HT-29 (cell line): ENCODE data around the gene FAM20C. TPM values are rescaled to one million over a fixed set of nuclear protein-coding genes. Genes with fewer than 3 reads are reported as not detected.

Experiments used
- DNase-seq: peaks from one replicate; pipeline ENCODE4 v3.0.0-alpha.2; 2015; ENCODE audit warnings: low spot score
- total RNA-seq: library from RNA; depleted of rRNA; stranded (reverse); fragments of >200 nt; shearing (Covaris generic); gene quantifications from 2 replicates; pipeline ENCODE4 v1.2.3, GENCODE V29; 2014

Gene FAM20C
- total RNA-seq, 1 experiment from 2014 or later: not detected

GRCh38 chr7:266851-267840 lies 74.8 kb downstream of the FAM20C start:
- peak; percentile 39 for DNase-seq

- DNase-seq: no peak
Measured at GRCh38 chr7:268991-269390, 76.6 kb downstream of the FAM20C start.

- no peak for DNase-seq
Measured at GRCh38 chr7:269721-270120, 77.3 kb downstream of the FAM20C start.

GRCh38 chr7:270351-270983 lies 78.1 kb downstream of the FAM20C start:
- no peak for DNase-seq

- DNase-seq: no peak
Measured at GRCh38 chr7:271266-272107, 79.1 kb downstream of the FAM20C start.

- no peak for DNase-seq
Measured at GRCh38 chr7:272108-272615, 79.8 kb downstream of the FAM20C start.

GRCh38 chr7:272631-273030 lies 80.3 kb downstream of the FAM20C start:
- DNase-seq: no peak

GRCh38 chr7:273327-273726 lies 81.0 kb downstream of the FAM20C start:
- no peak for DNase-seq

GRCh38 chr7:274266-274665 lies 81.9 kb downstream of the FAM20C start:
- DNase-seq: no peak

GRCh38 chr7:276230-276835 lies 84.0 kb downstream of the FAM20C start:
- no peak for DNase-seq

GRCh38 chr7:277228-277627 lies 84.9 kb downstream of the FAM20C start:
- DNase-seq: no peak

- DNase-seq: no peak
Measured at GRCh38 chr7:278081-278480, 85.7 kb downstream of the FAM20C start.

GRCh38 chr7:279821-280220 lies 87.5 kb downstream of the FAM20C start:
- no peak for DNase-seq

- no peak for DNase-seq
Measured at GRCh38 chr7:280461-280860, 88.1 kb downstream of the FAM20C start.

- DNase-seq: no peak
Measured at GRCh38 chr7:281637-282036, 89.3 kb downstream of the FAM20C start.

- no peak for DNase-seq
Measured at GRCh38 chr7:282621-283020, 90.2 kb downstream of the FAM20C start.

- peak; percentile 28 for DNase-seq
Measured at GRCh38 chr7:284762-285722, 92.7 kb downstream of the FAM20C start.

- DNase-seq: no peak
Measured at GRCh38 chr7:285731-286130, 93.4 kb downstream of the FAM20C start.

GRCh38 chr7:286266-286665 lies 93.9 kb downstream of the FAM20C start:
- no peak for DNase-seq

GRCh38 chr7:288671-289101 lies 96.3 kb downstream of the FAM20C start:
- DNase-seq: no peak
